ENCODE data around the gene S100A12.

DNA sequence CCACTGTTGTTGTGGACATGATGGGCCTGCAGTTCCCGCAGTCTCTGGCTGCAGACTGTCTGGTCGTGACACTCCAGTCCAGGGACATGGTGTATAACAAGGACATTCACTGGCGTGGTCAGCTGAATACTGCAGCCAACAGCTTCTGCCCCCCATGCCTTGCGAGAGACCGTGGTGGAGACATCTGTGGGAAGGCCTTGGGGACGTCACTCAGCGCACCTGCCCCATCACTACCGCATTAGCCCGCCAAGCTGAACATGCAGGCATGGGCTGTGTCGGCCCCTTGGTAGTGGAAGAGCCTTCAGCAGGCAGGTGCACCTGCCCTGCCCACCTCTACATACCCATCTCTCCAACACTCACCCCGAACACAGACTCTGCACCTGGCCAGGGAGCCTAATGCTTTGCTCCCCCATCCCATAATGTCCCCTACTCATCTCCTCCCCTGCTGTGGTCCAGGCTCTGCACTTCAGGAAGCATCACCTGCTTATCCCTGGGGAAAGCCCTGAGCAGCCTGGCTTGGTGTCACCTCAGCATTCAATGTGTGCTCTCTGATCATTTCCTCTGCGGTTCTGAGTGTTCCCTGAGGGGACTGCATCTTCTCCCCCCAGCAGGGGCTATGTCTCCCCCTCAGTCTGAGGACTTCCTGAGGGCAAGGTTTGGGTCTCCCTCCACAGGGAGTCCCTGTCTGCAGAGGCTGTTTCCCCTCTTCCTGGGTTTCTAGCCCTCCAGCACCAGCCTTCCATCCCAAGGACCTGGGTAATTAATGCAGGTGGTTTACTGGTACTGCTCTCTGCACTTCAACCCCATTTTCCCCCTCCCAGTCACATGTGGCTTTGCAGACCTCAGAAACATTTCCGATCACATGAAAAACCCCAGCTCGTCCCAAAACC lies 30.0 kb downstream of the S100A12 start:
- no peak for TF ChIP-seq POLR2A (IDR thresholded peaks at IDR 0.05)
- TF ChIP-seq, protein P1, sequence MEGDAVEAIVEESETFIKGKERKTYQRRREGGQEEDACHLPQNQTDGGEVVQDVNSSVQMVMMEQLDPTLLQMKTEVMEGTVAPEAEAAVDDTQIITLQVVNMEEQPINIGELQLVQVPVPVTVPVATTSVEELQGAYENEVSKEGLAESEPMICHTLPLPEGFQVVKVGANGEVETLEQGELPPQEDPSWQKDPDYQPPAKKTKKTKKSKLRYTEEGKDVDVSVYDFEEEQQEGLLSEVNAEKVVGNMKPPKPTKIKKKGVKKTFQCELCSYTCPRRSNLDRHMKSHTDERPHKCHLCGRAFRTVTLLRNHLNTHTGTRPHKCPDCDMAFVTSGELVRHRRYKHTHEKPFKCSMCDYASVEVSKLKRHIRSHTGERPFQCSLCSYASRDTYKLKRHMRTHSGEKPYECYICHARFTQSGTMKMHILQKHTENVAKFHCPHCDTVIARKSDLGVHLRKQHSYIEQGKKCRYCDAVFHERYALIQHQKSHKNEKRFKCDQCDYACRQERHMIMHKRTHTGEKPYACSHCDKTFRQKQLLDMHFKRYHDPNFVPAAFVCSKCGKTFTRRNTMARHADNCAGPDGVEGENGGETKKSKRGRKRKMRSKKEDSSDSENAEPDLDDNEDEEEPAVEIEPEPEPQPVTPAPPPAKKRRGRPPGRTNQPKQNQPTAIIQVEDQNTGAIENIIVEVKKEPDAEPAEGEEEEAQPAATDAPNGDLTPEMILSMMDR (IDR thresholded peaks at IDR 0.05): no peak
